HG02759 (cell line): ENCODE results near the gene NOXRED1.
"Not testable (repeated sequence)": the region's sequence is repeated elsewhere in the genome, so short reads cannot be mapped to it uniquely, and the experiment has no call there.

ENCODE experiments used
- ATAC-seq: cut with Tn5 transposase; IDR thresholded peaks from one replicate; pipeline ENCODE4 v1.9.1; 2021; ENCODE audit warnings: mild to moderate bottlenecking, moderate library complexity; ENCODE audit not compliant: unreplicated experiment

NOXRED1 gene

GRCh38 chr14:77423423-77423822, at the start of gene NOXRED1:
TSS of gene NOXRED1 (minus strand) at chr14:77423523. CDS start at chr14:77422889, 634 bp downstream.
- no peak for ATAC-seq

- ATAC-seq: no peak
These were observed 47.0 kb upstream of the NOXRED1 start for GRCh38 chr14:77470224-77470870.

GRCh38 chr14:77469539-77469938, 46.2 kb upstream of the NOXRED1 start:
- ATAC-seq: no peak

- no peak for ATAC-seq
These were observed 45.8 kb upstream of the NOXRED1 start for GRCh38 chr14:77469067-77469505.

GRCh38 chr14:77467801-77468200, 44.5 kb upstream of the NOXRED1 start:
- ATAC-seq: no peak

- ATAC-seq: no peak
These were observed 35.9 kb upstream of the NOXRED1 start for GRCh38 chr14:77459072-77459723.

- peak; percentile 19 for ATAC-seq
These were observed 35.1 kb upstream of the NOXRED1 start for GRCh38 chr14:77458249-77458950.

- peak; percentile 88 for ATAC-seq
These were observed 34.4 kb upstream of the NOXRED1 start, which contains the start of the genes AHSA1 and VIPAS39 for GRCh38 chr14:77457522-77458248. TSS of gene AHSA1 (plus strand) at chr14:77458093. CDS start at chr14:77458190, 97 bp downstream. TSS of gene VIPAS39 (minus strand) at chr14:77457601. CDS start at chr14:77454102, 3,499 bp downstream.

- no peak for ATAC-seq
These were observed 33.8 kb upstream of the NOXRED1 start for GRCh38 chr14:77457115-77457521.

GRCh38 chr14:77455966-77456640, 32.8 kb upstream of the NOXRED1 start:
- ATAC-seq: no peak

- ATAC-seq: no peak
These were observed 18.9 kb upstream of the NOXRED1 start for GRCh38 chr14:77442196-77442595.

GRCh38 chr14:77439861-77440260, 16.5 kb upstream of the NOXRED1 start:
- no peak for ATAC-seq

- ATAC-seq: no peak
These were observed 15.3 kb upstream of the NOXRED1 start for GRCh38 chr14:77438596-77438995.

GRCh38 chr14:77436042-77436441, 12.7 kb upstream of the NOXRED1 start:
- ATAC-seq: no peak

- no peak for ATAC-seq
These were observed 3.1 kb upstream of the NOXRED1 start for GRCh38 chr14:77426396-77426795.

GRCh38 chr14:77424862-77425261, 1.5 kb upstream of the NOXRED1 start:
- no peak for ATAC-seq

- ATAC-seq: no peak
These were observed 2.1 kb downstream of the NOXRED1 start for GRCh38 chr14:77421201-77421600.

GRCh38 chr14:77416836-77417235, 6.5 kb downstream of the NOXRED1 start:
- no peak for ATAC-seq

- ATAC-seq: not testable (repeated sequence)
These were observed 7.2 kb downstream of the NOXRED1 start for GRCh38 chr14:77416098-77416497.

GRCh38 chr14:77415403-77416030, 7.8 kb downstream of the NOXRED1 start:
- ATAC-seq: not testable (repeated sequence)
